ENCODE results near the gene PRKCH. TPM values are rescaled to one million over a fixed set of nuclear protein-coding genes. Genes with fewer than 3 reads are reported as not detected.

The PRKCH gene
- total RNA-seq, 2 donors from 2014 or later = 7.2 to 8.6 TPM

GRCh38 chr14:61325166-61325565 is 3.8 kb downstream of the PRKCH start:
- TF ChIP-seq CTCF (conservative IDR thresholded peaks at IDR 0.05) = no peak
- Histone ChIP-seq H3K36me3 (ENCODE audit: control insufficient read depth, insufficient read depth, low read length) (no peaks in the 10 kb centered on the region), H3K9me3 (ENCODE audit: control insufficient read depth, low read length) (peaks cover 15% of the 10 kb centered on the region), H3K4me1 (ENCODE audit: control insufficient read depth, insufficient read depth, low read length) (no peaks in the 10 kb centered on the region), H3K27me3 (ENCODE audit: control insufficient read depth, insufficient read depth, low read length, poor library complexity, severe bottlenecking) (peaks cover 40% of the 10 kb centered on the region), H3K4me3 (ENCODE audit: low read length) (no peak overlapping the region), H3K9ac (ENCODE audit: extremely low read depth, low read length, poor library complexity, severe bottlenecking) (no peak overlapping the region), H3K27ac (ENCODE audit: low read depth, low read length) (no peak overlapping the region)
- H3K9me3 Mint-ChIP-seq = peaks cover 17% of the 10 kb centered on the region
- H3K27ac Mint-ChIP-seq = no peak overlapping the region
- H3K27me3 Mint-ChIP-seq (ENCODE audit: insufficient read depth) = peaks cover 29% of the 10 kb centered on the region
- DNase-seq = no peak
- 89 to 94% methylated on average over 1 of the region's 1 CpG for WGBS, 2 experiments (ENCODE audit: insufficient coverage in 1 of 2, insufficient read length in 1 of 2)
- peaks cover 16% of the 10 kb centered on the region for H3K4me1 Mint-ChIP-seq
- no peak overlapping the region for H3K4me3 Mint-ChIP-seq
- peaks cover 2% of the 10 kb centered on the region for H3K36me3 Mint-ChIP-seq (ENCODE audit: low read depth)

GRCh38 chr14:61326146-61326545 is 4.8 kb downstream of the PRKCH start:
- 95 to 100% methylated on average over 1 of the region's 1 CpG for WGBS, 2 experiments (ENCODE audit: insufficient coverage in 1 of 2, insufficient read length in 1 of 2)

GRCh38 chr14:61326847-61327246 is 5.5 kb downstream of the PRKCH start:
- Mint-ChIP-seq H3K27me3 (ENCODE audit: insufficient read depth) (peaks cover 21% of the 10 kb centered on the region), H3K9me3 (peaks cover 17% of the 10 kb centered on the region), H3K27ac (no peak overlapping the region), H3K36me3 (ENCODE audit: low read depth) (peaks cover 2% of the 10 kb centered on the region), H3K4me3 (no peak overlapping the region), H3K4me1 (peaks cover 21% of the 10 kb centered on the region)
- 64 to 85% methylated on average over 4 of the region's 4 CpGs for WGBS, 2 experiments (ENCODE audit: insufficient coverage in 1 of 2, insufficient read length in 1 of 2)
- H3K36me3 ChIP-seq (ENCODE audit: control insufficient read depth, insufficient read depth, low read length) = no peaks in the 10 kb centered on the region
- H3K9ac ChIP-seq (ENCODE audit: extremely low read depth, low read length, poor library complexity, severe bottlenecking) = no peak overlapping the region
- peaks cover 15% of the 10 kb centered on the region for H3K9me3 ChIP-seq (ENCODE audit: control insufficient read depth, low read length)
- H3K4me3 ChIP-seq (ENCODE audit: low read length) = no peak overlapping the region
- no peaks in the 10 kb centered on the region for H3K4me1 ChIP-seq (ENCODE audit: control insufficient read depth, insufficient read depth, low read length)
- H3K27ac ChIP-seq (ENCODE audit: low read depth, low read length) = no peak overlapping the region
- peak; percentile 68 for DNase-seq
- H3K27me3 ChIP-seq (ENCODE audit: control insufficient read depth, insufficient read depth, low read length, poor library complexity, severe bottlenecking) = peaks cover 25% of the 10 kb centered on the region
- peak; percentile 27 for TF ChIP-seq CTCF (conservative IDR thresholded peaks at IDR 0.05)

More at GRCh38 chr14:61326146-61326545, 4.8 kb downstream of the PRKCH start:
- H3K36me3 Mint-ChIP-seq (ENCODE audit: low read depth) = peaks cover 2% of the 10 kb centered on the region
- H3K27me3 ChIP-seq (ENCODE audit: control insufficient read depth, insufficient read depth, low read length, poor library complexity, severe bottlenecking) = peaks cover 32% of the 10 kb centered on the region
- H3K4me1 Mint-ChIP-seq = peaks cover 21% of the 10 kb centered on the region
- no peak overlapping the region for H3K27ac Mint-ChIP-seq
- H3K9me3 Mint-ChIP-seq = peaks cover 17% of the 10 kb centered on the region
- no peak overlapping the region for H3K27ac ChIP-seq (ENCODE audit: low read depth, low read length)
- H3K9me3 ChIP-seq (ENCODE audit: control insufficient read depth, low read length) = peaks cover 15% of the 10 kb centered on the region
- TF ChIP-seq CTCF (conservative IDR thresholded peaks at IDR 0.05) = no peak
- H3K9ac ChIP-seq (ENCODE audit: extremely low read depth, low read length, poor library complexity, severe bottlenecking) = no peak overlapping the region
- peaks cover 23% of the 10 kb centered on the region for H3K27me3 Mint-ChIP-seq (ENCODE audit: insufficient read depth)
- H3K4me1 ChIP-seq (ENCODE audit: control insufficient read depth, insufficient read depth, low read length) = no peaks in the 10 kb centered on the region
- H3K4me3 ChIP-seq (ENCODE audit: low read length) = no peak overlapping the region
- H3K36me3 ChIP-seq (ENCODE audit: control insufficient read depth, insufficient read depth, low read length) = no peaks in the 10 kb centered on the region
- H3K4me3 Mint-ChIP-seq = no peak overlapping the region
- no peak for DNase-seq

Data from endodermal cell (in vitro differentiated cells).